B cell (primary cell): Measurements from ENCODE around the gene EDDM13. TPM values are rescaled to one million over a fixed set of nuclear protein-coding genes. Genes with fewer than 3 reads are reported as not detected.

Experiments
- ATAC-seq: fragments of 200-7000 bp; cut with Tn5 transposase; one replicate; pipeline ENCODE4 v1.10.0; 2021; ENCODE audit warnings: low read depth, mild to moderate bottlenecking, moderate number of reproducible peaks, moderate library complexity
- CTCF ChIA-PET: fragments of 350-600 bp; sonication (Branson Sonifier 250); formaldehyde crosslinking; loops from one replicate; lab custom pipeline; 2021; ENCODE audit warnings: antibody characterized with exemption, inconsistent platforms; lab: Charles Lee
- POLR2A ChIA-PET: fragments of 350-600 bp; sonication (Branson Sonifier 250); formaldehyde crosslinking; loops from one replicate; lab custom pipeline; 2021; ENCODE audit warnings: antibody characterized with exemption; lab: Charles Lee
- DNase-seq: peaks from one replicate; pipeline ENCODE4 v3.0.0; 2013
- H2AFZ ChIP-seq: 2 replicates; pipeline ENCODE4 v1.6.1; 2012; ENCODE audit warnings: mild to moderate bottlenecking, low read depth, low read length; ENCODE audit not compliant: insufficient read depth, poor library complexity, severe bottlenecking
- H3K27ac ChIP-seq, 2 donors: 1 replicate in 1 of 2; 2 replicates in 1 of 2; pipeline ENCODE4 v1.5.1; 2012 to 2013; ENCODE audit warnings: low read length in 2 of 2, mild to moderate bottlenecking in 2 of 2, moderate library complexity in 1 of 2
- H3K27me3 ChIP-seq, 4 experiments: fragments of 200-600 bp in 1 of 4; sonication (generic) in 1 of 4; replicated peaks in 1 of 4; 1 replicate in 2 of 4; 2 replicates in 2 of 4; pipeline versions ENCODE4 v1.6.1 to v1.7.0; 2013 to 2016; ENCODE audit warnings: low read length in 3 of 4, mild to moderate bottlenecking in 2 of 4, mixed read lengths in 1 of 4, moderate library complexity in 1 of 4; ENCODE audit not compliant: insufficient read depth in 4 of 4, control insufficient read depth in 3 of 4; ENCODE audit errors: control extremely low read depth in 1 of 4
- H3K36me3 ChIP-seq, 2 experiments: replicated peaks in 1 of 2; 1 replicate in 1 of 2; 2 replicates in 1 of 2; pipeline versions ENCODE4 v1.6.1 to v1.7.1; 2013; ENCODE audit warnings: low read length in 1 of 2; ENCODE audit not compliant: insufficient read depth in 2 of 2, control insufficient read depth in 1 of 2; ENCODE audit errors: control extremely low read depth in 1 of 2, extremely low read depth in 1 of 2
- H3K4me1 ChIP-seq, 2 donors: fragments of 200-600 bp in 1 of 2; sonication (generic) in 1 of 2; 1 replicate in 1 of 2; 2 replicates in 1 of 2; pipeline versions ENCODE4 v1.5.1 to v1.6.1; 2013 to 2017; ENCODE audit warnings: low read length in 2 of 2; ENCODE audit not compliant: control insufficient read depth in 2 of 2, insufficient read depth in 2 of 2
- H3K4me2 ChIP-seq: replicated peaks from 2 replicates; pipeline ENCODE3; 2012; ENCODE audit warnings: mild to moderate bottlenecking, low read depth, low read length; ENCODE audit not compliant: poor library complexity, severe bottlenecking
- H3K4me3 ChIP-seq, 5 experiments: fragments of 200-600 bp in 1 of 5; sonication (generic) in 1 of 5; 1 replicate in 3 of 5; 2 replicates in 2 of 5; pipeline versions ENCODE4 v1.5.1 to v1.7.0; 2011 to 2016; ENCODE audit warnings: low read length in 4 of 5, mild to moderate bottlenecking in 4 of 5, low read depth in 2 of 5, control low read depth in 1 of 5, moderate library complexity in 1 of 5; ENCODE audit not compliant: insufficient read depth in 1 of 5; ENCODE audit errors: control extremely low read depth in 1 of 5, extremely low read depth in 1 of 5
- H3K79me2 ChIP-seq: fragments of 200-600 bp; sonication (generic); one replicate; pipeline ENCODE4 v1.6.0; 2016; ENCODE audit warnings: low read length; ENCODE audit not compliant: control insufficient read depth, insufficient read depth
- H3K9ac ChIP-seq: fragments of 200-600 bp; sonication (generic); 2 replicates; pipeline ENCODE4 v1.6.1; 2017; ENCODE audit warnings: mild to moderate bottlenecking, low read length, moderate library complexity
- H3K9me3 ChIP-seq, 3 donors: one replicate each; pipeline versions ENCODE4 v1.6.1 to v1.7.1; 2013; ENCODE audit warnings: low read length in 2 of 3; ENCODE audit not compliant: control insufficient read depth in 2 of 3, insufficient read depth in 1 of 3; ENCODE audit errors: control extremely low read depth in 1 of 3
- H4K20me1 ChIP-seq: 2 replicates; pipeline ENCODE4 v1.6.0; 2012; ENCODE audit warnings: mild to moderate bottlenecking, low read length; ENCODE audit not compliant: insufficient read depth, control insufficient read depth, poor library complexity, severe bottlenecking
- H3K27ac Mint-ChIP-seq: one replicate; pipeline ENCODE4 v1.8.0; 2021; ENCODE audit warnings: mixed read lengths
- H3K27me3 Mint-ChIP-seq: one replicate; pipeline ENCODE4 v1.8.0; 2021; ENCODE audit warnings: mixed read lengths
- H3K4me1 Mint-ChIP-seq: one replicate; pipeline ENCODE4 v1.8.0; 2021; ENCODE audit warnings: mixed read lengths
- H3K4me3 Mint-ChIP-seq: one replicate; pipeline ENCODE4 v1.8.0; 2021; ENCODE audit warnings: mixed read lengths
- H3K9me3 Mint-ChIP-seq: one replicate; pipeline ENCODE4 v1.8.0; 2022; ENCODE audit warnings: mixed read lengths; ENCODE audit not compliant: insufficient read depth
- EZH2 ChIP-seq: IDR thresholded peaks from 2 replicates; pipeline ENCODE4 v1.6.1; 2012; ENCODE audit warnings: borderline replicate concordance, low read depth, mild to moderate bottlenecking, moderate library complexity, low read length; ENCODE audit not compliant: insufficient read depth, poor library complexity, severe bottlenecking
- WGBS: methylation state at CpG from one replicate; pipeline ENCODE4 v1.1.5; 2013; ENCODE audit warnings: missing lambda C conversion rate; ENCODE audit not compliant: insufficient coverage; 5-methylcytosine and 5-hydroxymethylcytosine counted together
- intact Hi-C: fragments of 100-400 bp; cut with micrococcal nuclease; formaldehyde crosslinking; loops from one replicate; pipeline ENCODE4 v1.10.0; 2022
- polyA plus RNA-seq: library from polyadenylated mRNA; depleted of rRNA; stranded (reverse); fragments of >200 nt; gene quantifications from 2 replicates; pipeline ENCODE4 v1.2.3, GENCODE V29; 2012
- total RNA-seq, 2 donors: library from RNA; stranded (reverse); fragments of 120-200 nt in 1 of 2; gene quantifications; 1 replicate in 1 of 2; 2 replicates in 1 of 2; pipeline versions ENCODE4 v1.2.3 to v1.2.4, GENCODE V29; 2013 to 2022
- TF ChIP-seq, protein P1 (sequence below): fragments of 200-600 bp; IDR thresholded peaks from one replicate; pipeline ENCODE4 v1.8.0; 2022; ENCODE audit warnings: antibody characterized with exemption, mild to moderate bottlenecking

The EDDM13 gene
- total and polyA plus RNA-seq, 2 donors (not counting 1 experiment from before 2014, with no cell fraction given) = not detected

DNA sequence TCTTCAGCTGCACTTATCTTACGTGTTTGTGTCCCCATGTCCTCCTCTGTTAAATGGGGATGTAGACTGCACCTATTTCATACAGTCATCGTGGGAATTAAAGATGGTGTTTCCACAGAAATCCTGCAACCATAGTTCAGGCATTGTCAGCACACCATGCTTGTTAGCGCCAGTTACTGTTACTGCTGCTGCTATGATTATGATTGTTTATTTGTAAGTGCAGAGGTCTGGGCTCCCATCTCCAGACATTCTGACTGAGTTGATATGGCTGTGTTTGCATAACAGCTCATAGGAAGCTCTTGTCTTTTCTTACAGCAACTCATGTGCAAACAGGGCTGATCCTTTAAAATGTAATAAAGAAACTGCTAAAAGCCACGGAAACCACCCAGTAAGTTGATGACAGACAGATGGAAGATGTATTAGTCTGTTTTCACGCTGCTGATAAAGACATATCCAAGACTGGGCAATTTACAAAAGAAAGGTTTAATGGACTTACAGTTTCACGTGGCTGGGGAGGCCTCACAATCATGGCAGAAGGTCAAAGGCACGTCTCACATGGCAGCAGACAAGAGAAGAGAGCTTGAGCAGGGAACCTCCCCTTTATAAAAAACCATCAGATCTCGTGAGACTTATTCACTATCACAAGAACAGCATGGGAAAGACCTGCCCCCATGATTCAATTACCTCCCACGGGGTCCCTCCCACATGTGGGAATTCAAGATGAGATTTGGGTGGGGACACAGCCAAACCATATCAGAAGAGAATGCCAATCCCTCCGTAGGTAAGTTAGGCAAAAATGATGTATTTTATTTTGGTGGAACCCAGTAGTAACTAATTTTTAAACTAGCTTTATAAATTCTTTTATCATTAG lies 40.5 kb downstream of the EDDM13 start:
- DNase-seq = no peak
- H3K27me3 ChIP-seq = no peaks in the 10 kb centered on the region
- no peak overlapping the region for H3K27ac ChIP-seq
- Mint-ChIP-seq H3K4me1 (peaks cover 17% of the 10 kb centered on the region), H3K27me3 (no peaks in the 10 kb centered on the region), H3K9me3 (no peaks in the 10 kb centered on the region), H3K4me3 (peak overlapping the region; percentile 95), H3K27ac (peak overlapping the region; percentile 94)
- ChIA-PET POLR2A (no interaction called here), CTCF (interaction anchor here (0.6 to 0.7 kb wide), 2 partner anchors 20 to 60 kb away, joined by 4 to 7 read pairs; no protein-coding TSS in a partner anchor)
- no peak for TF ChIP-seq EZH2
- TF ChIP-seq, protein P1, sequence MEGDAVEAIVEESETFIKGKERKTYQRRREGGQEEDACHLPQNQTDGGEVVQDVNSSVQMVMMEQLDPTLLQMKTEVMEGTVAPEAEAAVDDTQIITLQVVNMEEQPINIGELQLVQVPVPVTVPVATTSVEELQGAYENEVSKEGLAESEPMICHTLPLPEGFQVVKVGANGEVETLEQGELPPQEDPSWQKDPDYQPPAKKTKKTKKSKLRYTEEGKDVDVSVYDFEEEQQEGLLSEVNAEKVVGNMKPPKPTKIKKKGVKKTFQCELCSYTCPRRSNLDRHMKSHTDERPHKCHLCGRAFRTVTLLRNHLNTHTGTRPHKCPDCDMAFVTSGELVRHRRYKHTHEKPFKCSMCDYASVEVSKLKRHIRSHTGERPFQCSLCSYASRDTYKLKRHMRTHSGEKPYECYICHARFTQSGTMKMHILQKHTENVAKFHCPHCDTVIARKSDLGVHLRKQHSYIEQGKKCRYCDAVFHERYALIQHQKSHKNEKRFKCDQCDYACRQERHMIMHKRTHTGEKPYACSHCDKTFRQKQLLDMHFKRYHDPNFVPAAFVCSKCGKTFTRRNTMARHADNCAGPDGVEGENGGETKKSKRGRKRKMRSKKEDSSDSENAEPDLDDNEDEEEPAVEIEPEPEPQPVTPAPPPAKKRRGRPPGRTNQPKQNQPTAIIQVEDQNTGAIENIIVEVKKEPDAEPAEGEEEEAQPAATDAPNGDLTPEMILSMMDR = no peak
- no peaks in the 10 kb centered on the region for H3K79me2 ChIP-seq
- H3K9me3 ChIP-seq = no peaks in the 10 kb centered on the region
- WGBS = 87% methylated on average over 6 of the region's 10 CpGs
- H3K4me2 ChIP-seq = no peak overlapping the region
- H3K4me3 ChIP-seq = no peak overlapping the region
- H3K4me1 ChIP-seq = peaks cover 12 to 13% of the 10 kb centered on the region in 2 donors
- H4K20me1 ChIP-seq = no peaks in the 10 kb centered on the region
- no peak for ATAC-seq
- H2AFZ ChIP-seq = no peak overlapping the region
- peaks cover 0 to 11% of the 10 kb centered on the region in 2 experiments for H3K36me3 ChIP-seq
- intact Hi-C loops = loop anchor here (10.0 kb wide), 1 partner anchor 678 kb away; no protein-coding TSS in a partner anchor
- no peak overlapping the region for H3K9ac ChIP-seq
